HUES6 (cell line): ENCODE measurements around the gene LMAN2.
"Not testable (repeated sequence)": the region's sequence is repeated elsewhere in the genome, so short reads cannot be mapped to it uniquely, and the experiment has no call there.

Experiments
- H3K27ac ChIP-seq: 2 replicates; pipeline ENCODE4 v1.7.0; 2013; ENCODE audit warnings: low read depth, mild to moderate bottlenecking, low read length, inconsistent platforms
- H3K27me3 ChIP-seq: 2 replicates; pipeline ENCODE4 v1.6.1; 2013; ENCODE audit warnings: low read length; ENCODE audit not compliant: control insufficient read depth, insufficient read depth
- H3K36me3 ChIP-seq: 2 replicates; pipeline ENCODE4 v1.6.1; 2013; ENCODE audit warnings: low read length; ENCODE audit not compliant: control insufficient read depth, insufficient read depth
- H3K4me1 ChIP-seq: 2 replicates; pipeline ENCODE4 v1.6.1; 2013; ENCODE audit warnings: low read length; ENCODE audit not compliant: control insufficient read depth, insufficient read depth
- H3K4me3 ChIP-seq: 2 replicates; pipeline ENCODE4 v1.5.1; 2013; ENCODE audit warnings: low read depth, low read length
- H3K9ac ChIP-seq: one replicate; pipeline ENCODE4 v1.6.1; 2013; ENCODE audit warnings: mild to moderate bottlenecking, low read length
- H3K9me3 ChIP-seq: 2 replicates; pipeline ENCODE4 v1.6.1; 2013; ENCODE audit warnings: low read depth, low read length; ENCODE audit not compliant: control insufficient read depth, insufficient read depth

The LMAN2 gene

GRCh38 chr5:177309351-177310191 is 41.9 kb downstream of the LMAN2 start:
- Histone ChIP-seq H3K27me3 (no peaks in the 10 kb centered on the region), H3K9ac (no peak overlapping the region), H3K9me3 (no peaks in the 10 kb centered on the region), H3K36me3 (peaks cover 31% of the 10 kb centered on the region), H3K4me3 (no peak overlapping the region), H3K27ac (no peak overlapping the region), H3K4me1 (peaks cover 20% of the 10 kb centered on the region)

DNA sequence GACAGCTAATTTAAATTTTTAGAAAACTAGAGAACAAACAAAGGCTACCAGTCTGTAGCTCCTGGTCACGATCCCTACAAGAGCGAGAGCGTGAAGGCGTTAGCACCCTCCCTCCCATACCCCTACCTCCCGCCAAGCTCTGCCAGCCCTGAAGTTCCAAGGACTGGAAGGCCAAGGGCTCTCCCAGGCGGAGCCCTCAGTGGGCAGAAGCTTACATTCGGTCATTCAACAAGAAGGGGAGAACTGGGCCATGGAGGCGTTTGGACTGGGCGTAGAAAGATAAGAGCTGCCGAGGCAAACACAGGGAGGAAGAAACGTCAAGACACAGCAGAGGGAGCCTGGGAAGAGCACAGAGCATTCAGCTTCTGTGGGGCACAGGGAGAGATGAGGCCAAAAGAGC is 42.7 kb downstream of the LMAN2 start:
- Histone ChIP-seq H3K27me3 (no peaks in the 10 kb centered on the region), H3K36me3 (peaks cover 31% of the 10 kb centered on the region), H3K4me3 (no peak overlapping the region), H3K27ac (no peak overlapping the region), H3K4me1 (peaks cover 24% of the 10 kb centered on the region), H3K9ac (no peak overlapping the region), H3K9me3 (no peaks in the 10 kb centered on the region)

DNA sequence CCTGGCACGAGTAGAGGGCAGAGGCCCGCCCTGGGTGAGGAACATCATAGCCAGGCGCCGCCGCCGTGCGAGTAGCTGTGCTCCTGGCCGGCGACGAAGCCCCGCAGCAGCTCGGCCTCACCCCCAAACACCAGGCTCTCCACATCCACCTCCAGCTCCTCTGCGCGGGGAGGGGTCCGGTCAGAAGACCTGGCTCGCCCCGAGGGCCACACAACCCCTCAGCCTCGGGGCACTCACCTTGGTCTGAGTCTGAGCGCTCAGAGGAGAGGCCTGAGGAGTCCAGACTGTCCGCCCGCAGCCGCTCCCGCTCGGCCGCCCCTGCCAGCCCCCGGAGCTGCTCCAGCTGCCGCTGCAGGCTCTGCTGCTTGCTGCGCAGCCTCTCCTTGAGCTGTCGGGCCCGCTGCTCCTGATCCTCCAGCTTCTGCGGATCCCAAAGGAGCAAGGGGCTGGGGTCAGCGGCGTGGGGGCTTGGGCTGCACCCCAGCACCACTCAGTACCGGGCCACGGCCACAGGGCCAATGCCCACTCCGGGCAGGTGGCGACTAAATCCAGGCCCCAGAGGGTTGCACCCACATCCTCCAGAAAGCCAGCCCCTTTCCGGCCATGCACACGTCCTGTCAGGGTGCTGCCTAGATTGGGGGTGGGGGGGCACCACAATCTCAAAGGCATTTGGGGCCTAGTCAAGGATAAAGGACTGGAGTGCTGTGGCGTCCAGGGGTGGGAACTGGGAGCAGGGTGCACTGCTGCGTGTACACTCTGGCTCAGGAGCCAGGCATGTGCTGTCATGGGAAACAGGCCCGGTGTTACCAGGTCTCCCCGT is 43.7 kb downstream of the LMAN2 start:
- Histone ChIP-seq H3K9ac (no peak overlapping the region), H3K27ac (no peak overlapping the region), H3K9me3 (no peaks in the 10 kb centered on the region), H3K27me3 (no peaks in the 10 kb centered on the region), H3K4me1 (peaks cover 22% of the 10 kb centered on the region), H3K4me3 (no peak overlapping the region), H3K36me3 (peaks cover 31% of the 10 kb centered on the region)

DNA sequence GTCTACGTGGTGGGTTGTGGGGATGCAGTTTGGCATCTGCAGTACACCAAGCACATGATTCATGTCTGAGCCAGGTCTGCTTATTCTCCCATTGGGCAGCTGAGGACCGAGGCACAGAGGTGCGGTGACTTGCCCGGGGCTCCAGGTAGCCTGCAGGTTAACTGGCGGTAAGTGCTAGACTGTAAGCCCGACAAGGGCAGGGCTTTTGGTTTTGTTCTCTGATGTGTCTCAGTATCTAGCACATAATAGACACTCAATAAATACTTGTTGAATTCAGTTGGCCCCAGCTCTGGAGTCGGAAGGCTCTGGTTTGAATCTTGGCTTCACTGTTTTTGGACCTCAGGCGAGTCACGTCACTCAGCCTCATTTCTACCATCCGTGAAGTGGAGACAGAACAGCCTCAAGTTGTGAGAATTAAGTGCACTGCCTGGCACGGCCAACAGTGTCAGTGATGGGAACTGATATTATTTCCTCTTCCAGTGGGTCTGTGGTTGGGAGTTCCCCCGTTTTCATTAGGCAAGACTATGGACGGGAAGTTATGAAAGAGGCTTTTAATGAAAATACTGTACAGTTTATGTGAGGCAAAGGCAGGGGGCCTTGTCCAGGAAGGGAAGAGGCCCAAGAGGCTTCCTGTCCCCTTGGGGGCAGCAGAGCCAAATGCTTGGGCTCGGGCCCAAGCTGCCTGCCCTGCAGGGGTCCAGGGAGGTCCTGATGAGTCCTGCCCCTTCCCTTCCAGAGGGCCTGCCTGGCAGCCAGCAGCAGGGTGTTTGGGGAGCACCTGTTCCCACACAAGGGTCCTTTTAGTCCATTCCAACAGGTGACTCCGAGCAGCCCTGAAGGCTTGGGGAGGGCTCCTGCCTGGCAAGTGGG is 44.6 kb downstream of the LMAN2 start:
- no peak overlapping the region for H3K9ac ChIP-seq
- no peaks in the 10 kb centered on the region for H3K27me3 ChIP-seq
- H3K36me3 ChIP-seq, result peaks cover 35% of the 10 kb centered on the region
- H3K27ac ChIP-seq, result no peak overlapping the region
- no peaks in the 10 kb centered on the region for H3K9me3 ChIP-seq
- H3K4me1 ChIP-seq, result peaks cover 26% of the 10 kb centered on the region
- no peak overlapping the region for H3K4me3 ChIP-seq

GRCh38 chr5:177306103-177306640 is 45.3 kb downstream of the LMAN2 start:
- H3K27ac ChIP-seq, H3K4me3 ChIP-seq, H3K27me3 ChIP-seq, H3K9me3 ChIP-seq, H3K9ac ChIP-seq: not testable (repeated sequence)
- Histone ChIP-seq H3K4me1 (peaks cover 26% of the 10 kb centered on the region), H3K36me3 (peaks cover 41% of the 10 kb centered on the region)

GRCh38 chr5:177304392-177305119 is 46.9 kb downstream of the LMAN2 start:
- peak overlapping the region; percentile 97 for H3K4me3 ChIP-seq
- no peaks in the 10 kb centered on the region for H3K27me3 ChIP-seq
- H3K4me1 ChIP-seq, result peaks cover 19% of the 10 kb centered on the region
- H3K9me3 ChIP-seq, result no peaks in the 10 kb centered on the region
- no peak overlapping the region for H3K27ac ChIP-seq
- peaks cover 41% of the 10 kb centered on the region for H3K36me3 ChIP-seq
- peak overlapping the region; percentile 83 for H3K9ac ChIP-seq

DNA sequence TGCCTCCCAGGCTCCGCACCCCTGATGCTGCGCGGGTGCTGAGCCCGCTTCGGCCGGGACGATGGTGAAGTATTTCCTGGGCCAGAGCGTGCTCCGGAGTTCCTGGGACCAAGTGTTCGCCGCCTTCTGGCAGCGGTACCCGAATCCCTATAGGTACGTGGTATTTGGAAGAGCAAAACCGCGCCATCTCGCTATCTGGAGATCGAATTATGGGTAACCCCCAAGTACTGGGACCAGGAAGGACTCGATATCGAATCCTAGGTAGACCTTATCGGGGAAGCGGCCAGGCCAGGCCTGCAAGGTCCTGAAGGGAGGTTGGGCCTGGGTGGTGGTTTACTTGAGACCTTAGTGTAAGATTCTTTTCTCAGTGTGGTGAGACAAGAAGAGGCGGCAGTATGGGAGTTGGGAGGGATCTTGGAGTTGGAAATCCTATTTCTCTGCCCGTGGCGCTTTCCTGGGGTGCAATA is 47.5 kb downstream of the LMAN2 start:
- H3K36me3 ChIP-seq, result peaks cover 41% of the 10 kb centered on the region
- peaks cover 21% of the 10 kb centered on the region for H3K4me1 ChIP-seq
- H3K9me3 ChIP-seq, result no peaks in the 10 kb centered on the region

DNA sequence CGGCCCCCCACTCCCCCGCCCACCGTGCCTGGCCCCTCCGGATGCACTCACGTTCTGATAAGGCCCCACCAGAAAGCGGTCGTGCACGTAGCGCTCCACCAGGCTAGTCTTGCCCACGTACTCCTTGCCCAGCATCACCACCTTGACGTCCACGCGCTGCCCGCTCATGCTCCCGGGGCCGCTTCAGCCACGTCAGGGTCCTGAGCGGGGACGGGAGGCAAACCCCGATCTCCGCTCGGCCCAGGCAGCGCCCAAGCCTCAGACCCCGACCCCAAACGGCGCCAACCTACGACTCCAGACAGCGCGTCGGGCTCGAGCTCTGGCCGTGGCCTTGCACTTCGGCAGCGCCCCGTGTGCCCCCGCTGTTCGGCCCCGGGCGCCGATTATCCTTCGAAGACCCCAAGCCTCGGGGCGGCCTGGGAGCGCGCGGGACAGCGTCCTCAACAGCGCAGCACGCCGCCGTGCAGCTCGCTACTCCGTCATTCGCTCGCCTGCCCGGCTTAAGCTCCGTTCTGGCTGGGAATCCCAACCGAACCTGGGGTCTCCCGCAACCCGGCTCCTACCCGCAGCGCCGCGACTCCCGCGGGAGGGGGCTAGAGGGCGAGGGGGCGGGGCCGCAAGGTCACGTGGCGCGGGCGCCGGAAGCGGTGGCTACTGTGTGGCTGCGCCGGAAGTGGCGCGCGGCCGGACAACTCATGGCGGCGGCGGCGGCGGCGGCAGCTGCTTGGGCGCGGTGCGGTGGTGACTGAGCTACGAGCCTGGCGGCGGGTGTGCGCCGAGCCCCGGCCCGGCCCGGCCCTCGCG is 48.1 kb downstream of the LMAN2 start, which contains the start of the genes PRELID1 and RAB24:
TSS of gene PRELID1 (plus strand) at position 679 of the 804 bp plus-strand sequence. CDS start 187 bp downstream, outside the sequence.
TSS of gene RAB24 (minus strand) at position 599 of the 804 bp plus-strand sequence. CDS start at position 168, 431 bp downstream.
- Histone ChIP-seq H3K9ac (peak within 1 kb of the TSS; percentile 92), H3K4me3 (peak within 1 kb of the TSS; percentile 97), H3K27ac (peak within 1 kb of the TSS; percentile 83), H3K9me3 (no peaks in the 10 kb centered on the region), H3K36me3 (peaks cover 44% of the 10 kb centered on the region), H3K27me3 (no peaks in the 10 kb centered on the region), H3K4me1 (peaks cover 21% of the 10 kb centered on the region)

More for the DNA sequence above, 47.5 kb downstream of the LMAN2 start:
- Histone ChIP-seq H3K4me3 (peak overlapping the region; percentile 97), H3K27ac (peak overlapping the region; percentile 83), H3K9ac (peak overlapping the region; percentile 83), H3K27me3 (no peaks in the 10 kb centered on the region)

DNA sequence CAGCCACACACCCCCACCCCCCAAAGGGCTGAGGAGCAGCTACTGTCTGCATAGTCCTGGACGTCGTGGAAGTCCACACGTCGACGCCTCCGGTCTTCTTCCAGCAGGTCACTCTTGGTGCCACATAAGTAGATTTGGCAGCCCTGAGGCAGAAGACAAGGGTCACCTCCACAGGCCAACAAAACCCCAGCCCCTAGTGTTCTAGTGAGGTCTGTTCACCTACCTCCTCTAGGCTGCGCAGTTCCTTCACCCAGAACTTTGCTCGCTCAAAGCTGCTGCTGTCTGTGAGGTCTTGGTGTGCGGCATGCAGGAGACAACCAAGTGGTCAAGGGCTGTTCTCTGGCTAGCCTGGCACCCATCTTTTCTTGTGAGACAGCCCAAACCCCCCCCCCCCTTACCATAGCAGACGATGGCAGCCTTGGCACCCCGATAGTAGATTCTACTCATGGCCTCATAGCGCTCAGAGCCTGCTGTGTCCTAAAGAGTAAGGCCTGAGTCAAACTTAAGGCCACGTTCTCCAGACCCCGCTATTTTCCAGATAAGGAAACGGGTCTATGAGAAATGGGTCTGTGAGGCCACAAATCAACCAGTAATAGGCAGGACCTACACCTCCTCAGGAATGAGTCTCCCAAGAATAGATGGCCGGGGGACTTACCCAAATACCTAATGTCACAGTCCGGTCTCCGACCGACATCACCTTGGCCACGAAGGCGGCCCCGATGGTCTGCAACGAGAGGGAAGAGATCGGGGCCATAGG is 48.9 kb downstream of the LMAN2 start:
- Histone ChIP-seq H3K4me1 (peaks cover 29% of the 10 kb centered on the region), H3K27me3 (no peaks in the 10 kb centered on the region), H3K9me3 (no peaks in the 10 kb centered on the region), H3K27ac (no peak overlapping the region; the same call in 1 of the 2 replicates), H3K36me3 (peaks cover 46% of the 10 kb centered on the region), H3K9ac (peak overlapping the region; percentile 92), H3K4me3 (peak overlapping the region; percentile 97)
